ENCODE data around the gene ARHGEF40. TPM values are rescaled to one million over a fixed set of nuclear protein-coding genes. Genes with fewer than 3 reads are reported as not detected.

The ARHGEF40 gene
- total RNA-seq, 1 donor from 2014 or later, result 57.3 TPM

GRCh38 chr14:21041676-21042433 lies 28.2 kb upstream of the ARHGEF40 start, which contains the start of gene RNASE7:
Gene RNASE7 (plus strand): TSS chr14:21042362. CDS start chr14:21042993, 631 bp downstream.
- peak within 1 kb of the TSS; percentile 35 for H3K27ac Mint-ChIP-seq
- H3K4me1 Mint-ChIP-seq (ENCODE audit: low read depth), result peaks cover 20% of the 10 kb centered on the region
- H3K4me3 Mint-ChIP-seq (ENCODE audit: low read depth), result no peak within 1 kb of the TSS
- no peak for DNase-seq (ENCODE audit: low spot score, unreplicated experiment)
- no peaks in the 10 kb centered on the region for H3K36me3 Mint-ChIP-seq (ENCODE audit: insufficient read depth)
- no peak for TF ChIP-seq CTCF (IDR thresholded peaks at IDR 0.05; ENCODE audit: unreplicated experiment)
- peaks cover 20% of the 10 kb centered on the region for H3K27me3 Mint-ChIP-seq
- no peaks in the 10 kb centered on the region for H3K9me3 Mint-ChIP-seq (ENCODE audit: low read depth)

- H3K36me3 Mint-ChIP-seq (ENCODE audit: insufficient read depth), result no peaks in the 10 kb centered on the region
- no peak overlapping the region for H3K4me3 Mint-ChIP-seq (ENCODE audit: low read depth)
- H3K27ac Mint-ChIP-seq, result no peak overlapping the region
- DNase-seq (ENCODE audit: low spot score, unreplicated experiment), result no peak
- H3K9me3 Mint-ChIP-seq (ENCODE audit: low read depth), result no peaks in the 10 kb centered on the region
- peaks cover 20% of the 10 kb centered on the region for H3K27me3 Mint-ChIP-seq
- peaks cover 20% of the 10 kb centered on the region for H3K4me1 Mint-ChIP-seq (ENCODE audit: low read depth)
- no peak for TF ChIP-seq CTCF (IDR thresholded peaks at IDR 0.05; ENCODE audit: unreplicated experiment)
Observed at GRCh38 chr14:21042918-21043317, 27.2 kb upstream of the ARHGEF40 start.

GRCh38 chr14:21043387-21043973 lies 26.6 kb upstream of the ARHGEF40 start:
- H3K9me3 Mint-ChIP-seq (ENCODE audit: low read depth), result no peaks in the 10 kb centered on the region
- peaks cover 20% of the 10 kb centered on the region for H3K27me3 Mint-ChIP-seq
- peaks cover 17% of the 10 kb centered on the region for H3K4me1 Mint-ChIP-seq (ENCODE audit: low read depth)
- no peak overlapping the region for H3K4me3 Mint-ChIP-seq (ENCODE audit: low read depth)
- TF ChIP-seq CTCF (IDR thresholded peaks at IDR 0.05; ENCODE audit: unreplicated experiment), result no peak
- no peaks in the 10 kb centered on the region for H3K36me3 Mint-ChIP-seq (ENCODE audit: insufficient read depth)
- DNase-seq (ENCODE audit: low spot score, unreplicated experiment), result no peak
- no peak overlapping the region for H3K27ac Mint-ChIP-seq

GRCh38 chr14:21043974-21044618 lies 26.0 kb upstream of the ARHGEF40 start:
- Mint-ChIP-seq H3K9me3 (ENCODE audit: low read depth) (no peaks in the 10 kb centered on the region), H3K27ac (no peak overlapping the region), H3K4me1 (ENCODE audit: low read depth) (peaks cover 14% of the 10 kb centered on the region), H3K27me3 (peaks cover 20% of the 10 kb centered on the region), H3K36me3 (ENCODE audit: insufficient read depth) (no peaks in the 10 kb centered on the region), H3K4me3 (ENCODE audit: low read depth) (no peak overlapping the region)
- DNase-seq (ENCODE audit: low spot score, unreplicated experiment), result no peak
- TF ChIP-seq CTCF (IDR thresholded peaks at IDR 0.05; ENCODE audit: unreplicated experiment), result no peak

GRCh38 chr14:21047378-21047781 lies 22.7 kb upstream of the ARHGEF40 start:
- no peak overlapping the region for H3K27ac Mint-ChIP-seq
- TF ChIP-seq CTCF (IDR thresholded peaks at IDR 0.05; ENCODE audit: unreplicated experiment), result no peak
- DNase-seq (ENCODE audit: low spot score, unreplicated experiment), result no peak
- H3K36me3 Mint-ChIP-seq (ENCODE audit: insufficient read depth), result no peaks in the 10 kb centered on the region
- peaks cover 16% of the 10 kb centered on the region for H3K27me3 Mint-ChIP-seq
- peaks cover 5% of the 10 kb centered on the region for H3K4me1 Mint-ChIP-seq (ENCODE audit: low read depth)
- no peaks in the 10 kb centered on the region for H3K9me3 Mint-ChIP-seq (ENCODE audit: low read depth)
- no peak overlapping the region for H3K4me3 Mint-ChIP-seq (ENCODE audit: low read depth)
